HG03432 (cell line): ENCODE results near the gene GTF2A1L.
A peak's percentile ranks its signal among the peaks of the same experiment; 100 is the strongest.
"Not testable (repeated sequence)": the region's sequence is repeated elsewhere in the genome, so short reads cannot be mapped to it uniquely, and the experiment has no call there.

Experiments used
- ATAC-seq: cut with Tn5 transposase; IDR thresholded peaks from one replicate; pipeline ENCODE4 v1.9.1; 2021; ENCODE audit warnings: mild to moderate bottlenecking, moderate library complexity; ENCODE audit not compliant: unreplicated experiment

Gene GTF2A1L

GRCh38 chr2:48607307-48608014 lies 10.2 kb upstream of the GTF2A1L start:
- ATAC-seq = no peak

- no peak for ATAC-seq
Measured at GRCh38 chr2:48613211-48613610, 4.4 kb upstream of the GTF2A1L start.

GRCh38 chr2:48614581-48614980 lies 3.1 kb upstream of the GTF2A1L start:
- ATAC-seq = not testable (repeated sequence)

DNA sequence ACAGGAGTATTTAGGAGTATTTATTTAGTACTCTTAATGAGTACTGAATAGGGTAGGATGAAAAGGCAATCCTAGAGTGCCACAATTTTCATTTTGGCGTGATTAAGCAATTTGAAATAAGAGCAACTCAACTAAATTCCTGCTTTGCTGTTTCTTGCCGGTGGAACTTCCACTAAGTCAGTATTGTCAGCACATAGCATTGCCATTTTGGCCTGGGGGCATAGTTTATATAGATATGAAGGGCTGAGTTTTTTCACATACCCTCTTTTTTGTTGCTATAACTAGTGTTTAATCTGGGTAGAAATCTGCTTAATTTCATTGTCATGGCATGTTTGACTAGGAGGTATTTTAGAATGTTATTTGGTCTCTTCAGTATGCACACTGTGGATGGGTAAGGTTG lies 1.9 kb downstream of the GTF2A1L start:
- ATAC-seq = no peak

GRCh38 chr2:48620604-48621003 lies 2.9 kb downstream of the GTF2A1L start:
- no peak for ATAC-seq

- ATAC-seq = not testable (repeated sequence)
Measured at GRCh38 chr2:48622691-48623090, 5.0 kb downstream of the GTF2A1L start.

- no peak for ATAC-seq
Measured at GRCh38 chr2:48624696-48625095, 7.0 kb downstream of the GTF2A1L start.

- no peak for ATAC-seq
Measured at GRCh38 chr2:48626047-48626446, 8.4 kb downstream of the GTF2A1L start.

GRCh38 chr2:48633143-48633542 lies 15.5 kb downstream of the GTF2A1L start:
- no peak for ATAC-seq

GRCh38 chr2:48635786-48636185 lies 18.1 kb downstream of the GTF2A1L start:
- ATAC-seq = no peak

GRCh38 chr2:48638261-48638660 lies 20.6 kb downstream of the GTF2A1L start:
- no peak for ATAC-seq

- no peak for ATAC-seq
Measured at GRCh38 chr2:48651158-48651790, 33.6 kb downstream of the GTF2A1L start.

DNA sequence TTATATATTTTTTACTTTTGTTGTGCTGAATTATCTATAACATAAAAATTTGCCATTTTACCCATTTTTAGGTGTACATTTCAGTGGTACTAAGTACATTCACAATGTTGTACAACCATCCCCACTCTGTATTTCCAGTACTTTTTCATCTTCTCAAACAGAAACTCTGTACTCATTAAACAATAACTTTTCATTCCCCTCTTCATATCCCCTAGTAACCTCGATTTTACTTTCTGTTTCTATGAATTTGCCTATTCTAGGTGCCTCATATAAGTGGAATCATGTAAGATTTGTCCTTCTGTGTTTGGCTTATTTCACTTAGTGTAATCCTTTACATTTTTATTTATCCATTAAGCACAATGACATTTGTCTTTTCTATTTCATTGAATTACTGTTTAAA lies 51.3 kb downstream of the GTF2A1L start:
- peak; percentile 88 for ATAC-seq

- no peak for ATAC-seq
Measured at GRCh38 chr2:48673581-48673980, 55.9 kb downstream of the GTF2A1L start.

DNA sequence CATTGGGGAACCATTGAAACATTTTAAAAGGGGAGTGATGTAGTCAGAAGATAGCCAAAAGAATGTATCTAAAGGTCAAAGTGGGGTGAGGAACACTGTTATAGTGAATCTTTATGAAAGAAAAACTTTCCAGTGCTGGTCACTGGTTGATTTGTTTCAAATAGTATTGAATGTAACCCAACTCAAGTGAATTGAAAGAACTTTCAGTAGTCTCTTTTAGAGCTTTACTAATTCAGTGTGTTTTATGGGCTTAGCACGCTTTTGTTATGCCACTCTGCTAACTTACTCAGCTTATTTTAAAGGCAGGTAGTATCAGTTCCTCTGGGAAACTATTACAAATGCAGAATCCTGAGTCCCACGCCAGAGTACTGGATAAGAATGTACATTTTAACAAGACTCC lies 57.3 kb downstream of the GTF2A1L start:
- peak; percentile 44 for ATAC-seq

- ATAC-seq = no peak
Measured at GRCh38 chr2:48677450-48677849, 59.8 kb downstream of the GTF2A1L start.

DNA sequence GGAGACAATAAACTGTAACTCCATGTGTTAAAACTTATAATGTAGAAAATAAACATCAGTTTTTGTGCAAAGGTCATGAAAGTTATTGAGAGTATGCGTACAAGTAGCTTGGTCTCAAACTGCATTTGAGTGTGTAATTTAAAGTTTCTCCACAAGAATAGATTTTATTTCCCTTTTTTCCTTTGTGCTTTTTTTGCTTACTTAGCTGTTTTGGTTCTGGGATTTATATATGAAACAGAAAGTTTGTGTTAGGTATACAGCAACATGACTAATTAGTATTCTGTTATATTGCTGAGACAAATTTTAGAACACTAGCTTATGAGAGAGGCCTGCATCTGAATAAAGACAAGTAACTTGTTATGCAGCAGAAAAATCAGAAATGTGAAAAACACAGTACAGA lies 67.5 kb downstream of the GTF2A1L start:
- no peak for ATAC-seq

DNA sequence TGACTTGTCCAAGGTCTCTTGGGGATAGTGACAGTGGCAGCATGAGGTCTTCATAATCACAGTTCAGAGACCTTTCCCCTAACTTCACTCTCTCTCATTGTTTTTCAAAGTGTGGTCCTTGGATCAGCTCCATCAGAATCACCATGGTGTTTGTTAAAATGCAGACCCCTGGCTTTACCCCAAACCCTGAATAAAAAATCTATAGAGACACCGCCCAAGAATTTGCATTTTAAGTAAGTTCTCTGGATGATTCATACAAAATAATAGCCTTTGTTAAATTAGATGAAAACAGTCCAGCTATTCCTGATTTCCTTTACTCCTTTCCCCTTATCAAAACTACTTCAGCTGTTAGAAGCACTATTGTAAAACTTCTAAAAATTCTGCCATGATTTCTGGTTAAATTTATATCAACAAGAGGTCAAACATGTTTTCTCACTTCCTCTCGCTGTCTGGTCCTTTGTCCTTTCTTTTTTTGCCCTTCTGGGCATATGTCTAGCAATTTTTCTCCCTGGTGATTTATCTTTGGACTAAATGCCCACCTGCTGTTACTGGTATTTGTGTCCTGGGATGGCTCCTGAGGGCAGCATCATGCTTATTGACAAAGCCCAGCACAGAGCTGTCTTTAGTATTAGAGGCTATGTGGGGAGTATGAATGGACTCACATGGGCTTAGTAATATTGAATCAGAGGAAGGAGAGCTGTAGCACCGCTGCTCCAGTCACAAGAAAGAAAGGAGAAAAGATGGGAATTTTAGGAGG lies 74.5 kb downstream of the GTF2A1L start:
- no peak for ATAC-seq

DNA sequence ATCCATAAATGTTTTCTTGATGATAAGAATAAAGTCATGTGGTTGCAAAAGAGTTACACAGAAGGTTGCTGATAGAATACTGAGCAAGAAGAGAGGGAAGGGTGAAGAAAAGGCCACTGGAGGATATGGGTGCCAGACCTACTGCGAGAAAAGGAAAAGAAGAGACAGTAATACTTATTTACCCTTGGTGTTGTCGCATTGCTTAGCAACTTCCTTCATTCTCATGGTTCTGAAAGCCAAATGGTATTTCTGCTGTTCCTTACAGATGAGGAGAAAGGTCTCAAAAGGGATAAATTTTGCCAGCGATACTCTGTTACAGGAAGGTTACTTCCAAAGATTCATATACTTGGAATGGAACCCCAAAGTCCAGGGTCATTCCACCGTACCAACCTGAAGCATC lies 75.4 kb downstream of the GTF2A1L start:
- no peak for ATAC-seq

- no peak for ATAC-seq
Measured at GRCh38 chr2:48693645-48694044, 76.0 kb downstream of the GTF2A1L start.

GRCh38 chr2:48694149-48694548 lies 76.5 kb downstream of the GTF2A1L start:
- no peak for ATAC-seq

DNA sequence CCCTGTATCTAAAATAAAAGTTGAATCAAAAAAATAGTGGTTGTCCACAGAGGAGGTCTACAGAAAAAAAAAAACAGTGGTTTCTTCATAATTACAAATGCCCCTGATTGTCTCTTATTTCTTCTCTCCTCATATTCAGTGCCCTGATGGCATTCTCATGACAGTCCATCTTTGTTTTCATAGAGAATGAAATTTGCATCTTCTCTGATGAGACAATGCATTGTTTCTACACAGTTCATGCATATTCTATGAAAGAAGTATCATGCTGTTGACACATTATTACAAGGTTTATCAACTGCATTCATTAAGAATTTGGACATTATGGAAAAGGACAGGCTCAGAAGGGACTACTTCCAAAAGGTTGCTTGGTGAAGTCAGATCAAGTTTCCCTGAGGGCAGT lies 78.3 kb downstream of the GTF2A1L start:
- ATAC-seq = no peak
